ENCODE measurements around the gene LONRF2.

LONRF2 gene

GRCh38 chr2:100224988-100225710 is 97.2 kb downstream of the LONRF2 start:
- Histone ChIP-seq H3K4me1 (ENCODE audit: control insufficient read depth, low read length) (peaks cover 11% of the 10 kb centered on the region), H3K4me2 (ENCODE audit: low read length) (no peak overlapping the region), H3K36me3 (ENCODE audit: control insufficient read depth, low read length) (no peaks in the 10 kb centered on the region), H3K27ac (ENCODE audit: low read depth, low read length) (no peak overlapping the region), H3K4me3 (ENCODE audit: low read length) (no peak overlapping the region), H3F3A (ENCODE audit: control insufficient read depth, insufficient read depth) (no peaks in the 10 kb centered on the region), H3K9me2 (replicated peaks; ENCODE audit: control insufficient read depth, low read length) (no peaks in the 10 kb centered on the region), H4K20me1 (ENCODE audit: control insufficient read depth, insufficient read depth, low read depth, low read length) (no peaks in the 10 kb centered on the region), H3K9me3 (ENCODE audit: control insufficient read depth, insufficient read depth, low read length) (no peaks in the 10 kb centered on the region), H3K79me2 (ENCODE audit: control insufficient read depth, low read length) (no peaks in the 10 kb centered on the region), H3K27me3 (ENCODE audit: control insufficient read depth, low read length) (no peaks in the 10 kb centered on the region)
- TF ChIP-seq CTCF (IDR thresholded peaks at IDR 0.05; ENCODE audit: low read depth, low read length, poor library complexity, severe bottlenecking), result no peak
- TF ChIP-seq EZH2phosphoT487 (IDR thresholded peaks at IDR 0.05; ENCODE audit: borderline replicate concordance, low read length), result no peak

- no peak overlapping the region for H3K27ac ChIP-seq (ENCODE audit: low read depth, low read length)
- TF ChIP-seq EZH2phosphoT487 (IDR thresholded peaks at IDR 0.05; ENCODE audit: borderline replicate concordance, low read length) (no peak), CTCF (IDR thresholded peaks at IDR 0.05; ENCODE audit: low read depth, low read length, poor library complexity, severe bottlenecking) (no peak)
- H3K4me3 ChIP-seq (ENCODE audit: low read length), result no peak overlapping the region
These were observed 98.8 kb downstream of the LONRF2 start for GRCh38 chr2:100223502-100223901.

More at GRCh38 chr2:100223502-100223901, 98.8 kb downstream of the LONRF2 start:
- Histone ChIP-seq H3F3A (ENCODE audit: control insufficient read depth, insufficient read depth) (no peaks in the 10 kb centered on the region), H4K20me1 (ENCODE audit: control insufficient read depth, insufficient read depth, low read depth, low read length) (no peaks in the 10 kb centered on the region), H3K79me2 (ENCODE audit: control insufficient read depth, low read length) (no peaks in the 10 kb centered on the region), H3K4me1 (ENCODE audit: control insufficient read depth, low read length) (peaks cover 11% of the 10 kb centered on the region), H3K9me2 (replicated peaks; ENCODE audit: control insufficient read depth, low read length) (no peaks in the 10 kb centered on the region), H3K27me3 (ENCODE audit: control insufficient read depth, low read length) (no peaks in the 10 kb centered on the region), H3K4me2 (ENCODE audit: low read length) (no peak overlapping the region), H3K36me3 (ENCODE audit: control insufficient read depth, low read length) (no peaks in the 10 kb centered on the region), H3K9me3 (ENCODE audit: control insufficient read depth, insufficient read depth, low read length) (no peaks in the 10 kb centered on the region)

All from DOHH2 (cell line).